Nephron progenitor cell (in vitro differentiated cells): ENCODE results near the gene OR9G4.

ENCODE experiments used
- DNase-seq: peaks from one replicate; pipeline ENCODE4 v3.0.0; 2021
- H3K27ac Mint-ChIP-seq: 2 replicates; pipeline ENCODE4 v1.8.0; 2021; ENCODE audit warnings: mild to moderate bottlenecking, moderate library complexity, mixed read lengths
- H3K27me3 Mint-ChIP-seq: 2 replicates; pipeline ENCODE4 v1.8.0; 2021; ENCODE audit warnings: mild to moderate bottlenecking, low read depth, mixed read lengths; ENCODE audit not compliant: poor library complexity
- H3K36me3 Mint-ChIP-seq: 2 replicates; pipeline ENCODE4 v1.8.0; 2021; ENCODE audit warnings: low read depth, mixed read lengths
- H3K4me1 Mint-ChIP-seq: 2 replicates; pipeline ENCODE4 v1.8.0; 2021; ENCODE audit warnings: mixed read lengths
- H3K4me3 Mint-ChIP-seq: 2 replicates; pipeline ENCODE4 v1.8.0; 2021; ENCODE audit warnings: mild to moderate bottlenecking, moderate library complexity, mixed read lengths
- H3K9me3 Mint-ChIP-seq: 2 replicates; pipeline ENCODE4 v1.8.0; 2021; ENCODE audit warnings: mild to moderate bottlenecking, moderate library complexity, mixed read lengths
- TF ChIP-seq, protein P1 (sequence below): fragments of 200-600 bp; sonication (generic); IDR thresholded peaks from 2 replicates; pipeline ENCODE4 v1.5.0; 2021; ENCODE audit warnings: antibody characterized with exemption

The OR9G4 gene

DNA sequence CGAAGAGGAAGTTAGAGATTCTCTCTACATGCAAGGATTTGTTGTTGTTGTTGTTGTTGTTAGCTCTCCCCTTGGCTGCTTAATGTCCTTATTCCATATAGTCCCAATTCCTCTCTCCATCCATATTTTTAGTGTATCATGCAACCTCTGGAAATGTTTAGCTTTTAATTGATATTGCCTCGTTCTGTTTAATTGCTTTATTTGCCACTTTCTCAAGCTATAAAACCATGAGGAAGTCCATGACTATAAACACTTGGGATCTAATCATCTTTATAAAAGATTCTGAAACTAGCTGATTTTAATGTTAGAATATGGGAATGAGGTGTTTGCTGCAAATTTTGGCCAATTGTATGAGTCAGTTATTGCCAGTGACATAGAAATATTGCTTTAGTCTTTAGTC lies 55.1 kb downstream of the OR9G4 start:
- Mint-ChIP-seq H3K4me1 (no peaks in the 10 kb centered on the region), H3K27ac (no peak overlapping the region), H3K9me3 (no peaks in the 10 kb centered on the region), H3K27me3 (no peaks in the 10 kb centered on the region), H3K36me3 (no peaks in the 10 kb centered on the region), H3K4me3 (no peak overlapping the region)
- TF ChIP-seq, protein P1, sequence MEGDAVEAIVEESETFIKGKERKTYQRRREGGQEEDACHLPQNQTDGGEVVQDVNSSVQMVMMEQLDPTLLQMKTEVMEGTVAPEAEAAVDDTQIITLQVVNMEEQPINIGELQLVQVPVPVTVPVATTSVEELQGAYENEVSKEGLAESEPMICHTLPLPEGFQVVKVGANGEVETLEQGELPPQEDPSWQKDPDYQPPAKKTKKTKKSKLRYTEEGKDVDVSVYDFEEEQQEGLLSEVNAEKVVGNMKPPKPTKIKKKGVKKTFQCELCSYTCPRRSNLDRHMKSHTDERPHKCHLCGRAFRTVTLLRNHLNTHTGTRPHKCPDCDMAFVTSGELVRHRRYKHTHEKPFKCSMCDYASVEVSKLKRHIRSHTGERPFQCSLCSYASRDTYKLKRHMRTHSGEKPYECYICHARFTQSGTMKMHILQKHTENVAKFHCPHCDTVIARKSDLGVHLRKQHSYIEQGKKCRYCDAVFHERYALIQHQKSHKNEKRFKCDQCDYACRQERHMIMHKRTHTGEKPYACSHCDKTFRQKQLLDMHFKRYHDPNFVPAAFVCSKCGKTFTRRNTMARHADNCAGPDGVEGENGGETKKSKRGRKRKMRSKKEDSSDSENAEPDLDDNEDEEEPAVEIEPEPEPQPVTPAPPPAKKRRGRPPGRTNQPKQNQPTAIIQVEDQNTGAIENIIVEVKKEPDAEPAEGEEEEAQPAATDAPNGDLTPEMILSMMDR, result no peak
- DNase-seq, result no peak
